Inflammatory macrophage (primary cell): ENCODE measurements around the gene USP5.

Source experiments
- DNase-seq, 2 donors: peaks; one replicate each; pipeline ENCODE4 v3.0.0-alpha.2; 2020 to 2022

The USP5 gene

GRCh38 chr12:6826734-6827436 is 25.1 kb upstream of the USP5 start:
- no peak for DNase-seq

- DNase-seq: peak; percentile 41 to 51
Observed at GRCh38 chr12:6827437-6827911, 24.5 kb upstream of the USP5 start.

GRCh38 chr12:6827982-6828780 is 23.8 kb upstream of the USP5 start, which contains the start of gene P3H3:
Gene P3H3 (plus strand): TSS chr12:6828407. CDS start chr12:6828441, 34 bp downstream.
- no peak for DNase-seq

- no peak for DNase-seq
Observed at GRCh38 chr12:6828781-6829535, 23.0 kb upstream of the USP5 start.

GRCh38 chr12:6829536-6830220 is 22.3 kb upstream of the USP5 start:
- DNase-seq: no peak

- DNase-seq: peak in 1 of 2 donors; percentile 41
Observed at GRCh38 chr12:6830286-6830890, 21.6 kb upstream of the USP5 start.

GRCh38 chr12:6830999-6831398 is 21.0 kb upstream of the USP5 start:
- DNase-seq: no peak

GRCh38 chr12:6831450-6831995 is 20.4 kb upstream of the USP5 start:
- no peak for DNase-seq

- no peak for DNase-seq
Observed at GRCh38 chr12:6832125-6832524, 19.8 kb upstream of the USP5 start.

GRCh38 chr12:6833189-6833890 is 18.6 kb upstream of the USP5 start:
- no peak for DNase-seq

GRCh38 chr12:6834254-6834653 is 17.7 kb upstream of the USP5 start:
- no peak for DNase-seq

- DNase-seq: no peak
Observed at GRCh38 chr12:6834873-6835272, 17.1 kb upstream of the USP5 start.

- DNase-seq: no peak
Observed at GRCh38 chr12:6836851-6837250, 15.1 kb upstream of the USP5 start.

- no peak for DNase-seq
Observed at GRCh38 chr12:6837370-6838060, 14.4 kb upstream of the USP5 start.

GRCh38 chr12:6838854-6839253 is 13.1 kb upstream of the USP5 start:
- no peak for DNase-seq

GRCh38 chr12:6839482-6840201 is 12.3 kb upstream of the USP5 start:
- no peak for DNase-seq

GRCh38 chr12:6840330-6840729 is 11.6 kb upstream of the USP5 start:
- no peak for DNase-seq

- DNase-seq: no peak
Observed at GRCh38 chr12:6840761-6841515, 11.0 kb upstream of the USP5 start, which contains the start of gene GNB3. Gene GNB3 (plus strand): TSS chr12:6840925. CDS start chr12:6841288, 363 bp downstream.

- DNase-seq: no peak
Observed at GRCh38 chr12:6842075-6842474, 9.9 kb upstream of the USP5 start.
